GM12875 (cell line): ENCODE results near the gene OGFOD2.
"Not testable (repeated sequence)": the region's sequence is repeated elsewhere in the genome, so short reads cannot be mapped to it uniquely, and the experiment has no call there.

Source experiments
- H3K4me3 ChIP-seq: one replicate; pipeline ENCODE4 v1.5.1; 2011; ENCODE audit warnings: low read depth, low read length, control low read depth
- CTCF ChIP-seq: IDR thresholded peaks from 2 replicates; pipeline ENCODE4 v1.5.1; 2011; ENCODE audit warnings: low read depth, mild to moderate bottlenecking, control low read depth, inconsistent platforms, low read length, moderate library complexity, borderline replicate concordance; ENCODE audit not compliant: insufficient read depth

Gene OGFOD2

GRCh38 chr12:122935318-122935717 is 39.7 kb upstream of the OGFOD2 start:
- H3K4me3 ChIP-seq = no peak overlapping the region
- TF ChIP-seq CTCF = no peak

GRCh38 chr12:122937622-122938091 is 37.4 kb upstream of the OGFOD2 start:
- no peak for TF ChIP-seq CTCF
- H3K4me3 ChIP-seq = no peak overlapping the region

DNA sequence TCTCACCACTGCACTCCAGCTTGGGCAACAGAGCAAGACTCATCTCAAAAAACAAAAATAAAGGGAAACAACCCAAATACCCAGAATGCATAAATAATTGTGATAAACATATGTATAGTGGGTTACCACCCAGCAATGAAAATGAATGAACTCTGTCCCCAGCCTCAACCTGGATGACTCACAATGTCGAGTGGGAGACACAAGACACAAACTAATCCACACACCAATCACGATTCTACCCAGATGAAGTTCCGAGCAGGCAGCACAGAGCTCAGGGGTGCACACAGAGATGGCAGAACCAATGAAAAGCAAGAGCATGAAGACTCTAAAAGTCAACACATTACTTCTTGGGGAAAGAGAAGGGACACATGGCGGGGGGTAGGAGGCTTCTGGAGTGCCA is 35.9 kb upstream of the OGFOD2 start:
- no peak for TF ChIP-seq CTCF
- no peak overlapping the region for H3K4me3 ChIP-seq

- H3K4me3 ChIP-seq = not testable (repeated sequence)
These were observed 33.7 kb upstream of the OGFOD2 start for GRCh38 chr12:122941351-122941750.

- no peak overlapping the region for H3K4me3 ChIP-seq
- no peak for TF ChIP-seq CTCF
These were observed 32.4 kb upstream of the OGFOD2 start for GRCh38 chr12:122942637-122943036.

- H3K4me3 ChIP-seq = no peak overlapping the region
- TF ChIP-seq CTCF = no peak
These were observed 31.8 kb upstream of the OGFOD2 start for GRCh38 chr12:122943196-122943595.

DNA sequence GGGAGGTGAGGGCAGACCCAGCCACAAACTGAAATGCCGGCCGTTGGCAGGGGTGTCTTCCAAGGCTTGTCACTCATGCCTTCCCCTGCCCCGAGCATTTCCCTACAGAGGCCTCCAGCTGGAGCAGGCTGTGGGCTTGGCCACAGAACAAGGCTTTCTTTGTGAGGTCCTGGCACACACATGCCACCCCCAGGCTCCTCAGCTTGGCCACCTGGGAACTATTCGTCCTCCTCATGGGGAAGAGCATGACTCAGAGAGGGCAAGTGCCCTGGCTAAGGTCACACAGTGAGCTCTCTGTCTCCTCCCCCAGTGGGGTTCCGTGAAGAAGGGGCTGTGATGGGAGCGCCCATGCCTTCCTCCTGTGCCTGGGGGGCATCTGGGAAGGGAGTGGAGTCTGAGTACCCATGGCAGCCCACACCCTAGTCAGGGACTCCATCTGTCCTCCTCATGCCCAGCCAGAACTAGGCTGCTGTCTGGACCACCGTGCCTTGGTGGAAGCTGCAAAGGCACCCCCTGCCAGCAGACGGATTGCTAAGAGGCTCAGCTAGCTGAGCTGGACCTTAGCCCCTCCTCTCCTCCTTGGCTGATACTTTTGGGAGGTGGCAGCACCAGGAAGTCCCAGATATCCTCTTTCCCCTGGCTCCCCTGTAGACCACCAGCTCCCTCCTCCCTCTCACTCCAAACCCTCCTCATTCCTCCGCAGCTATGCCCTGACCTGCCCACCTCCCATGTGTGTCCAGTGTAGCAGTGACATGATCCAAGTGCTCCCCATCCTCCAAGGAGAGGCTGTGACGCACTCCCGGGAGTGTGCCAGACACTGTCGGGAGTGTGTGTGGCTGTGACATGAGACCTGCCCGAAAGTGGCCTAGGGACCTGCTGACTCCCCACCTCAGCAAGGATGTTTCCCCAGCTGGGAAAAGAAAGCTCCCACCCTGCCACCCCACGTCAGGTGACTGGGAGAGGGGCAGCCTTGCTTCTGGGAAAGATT is 30.1 kb upstream of the OGFOD2 start:
- no peak overlapping the region for H3K4me3 ChIP-seq
- no peak for TF ChIP-seq CTCF
